HG03342 (cell line): ENCODE measurements around the gene KRTAP27-1.

ENCODE experiments used
- ATAC-seq: cut with Tn5 transposase; IDR thresholded peaks from one replicate; pipeline ENCODE4 v1.9.1; 2021; ENCODE audit warnings: mild to moderate bottlenecking, moderate library complexity; ENCODE audit not compliant: unreplicated experiment

Gene KRTAP27-1

DNA sequence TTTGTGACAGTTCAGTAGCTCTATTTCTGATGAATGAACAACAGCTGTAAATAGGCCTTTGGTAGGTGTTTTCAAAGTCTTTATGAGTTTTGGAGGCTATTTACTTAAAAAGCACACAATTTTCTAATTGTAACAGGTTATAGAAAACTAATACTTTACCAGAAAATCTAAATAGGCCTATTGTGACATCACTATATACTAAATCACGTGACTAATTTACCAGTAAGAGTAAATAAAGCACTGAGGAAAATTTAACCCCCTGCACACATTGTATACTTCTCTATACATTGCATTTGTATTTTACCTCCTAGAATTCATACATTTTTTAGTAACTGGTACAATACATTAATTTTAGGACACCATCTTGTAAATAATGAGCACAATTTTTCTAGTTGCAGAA, 32.4 kb downstream of the KRTAP27-1 start:
- ATAC-seq, result no peak

DNA sequence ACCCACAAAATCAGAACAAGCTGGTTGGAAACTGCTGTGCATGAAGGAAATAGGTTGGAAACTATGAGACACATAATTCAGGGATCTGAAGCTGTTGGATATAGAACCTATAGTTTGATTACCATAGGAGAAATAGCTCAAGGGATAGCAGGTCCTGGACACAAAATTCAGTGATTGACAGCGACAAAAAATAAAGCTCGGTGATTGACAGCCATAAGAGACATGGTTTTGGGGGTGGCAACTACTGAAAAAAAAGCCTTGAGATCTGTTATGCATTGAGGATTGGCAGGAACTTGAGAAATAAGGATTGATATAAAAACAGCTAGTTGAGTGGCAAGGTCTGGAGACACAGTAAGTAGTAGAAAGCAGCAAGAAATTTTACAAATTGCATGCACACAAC, 48.3 kb downstream of the KRTAP27-1 start, which contains the start of gene KRTAP25-1:
Gene KRTAP25-1, minus strand, starts transcription at position 300 of the 400 bp plus-strand sequence. Its CDS starts 24 bp downstream, at position 276.
- ATAC-seq, result no peak
